ENCODE data around the gene LRMDA.

Gene LRMDA

GRCh38 chr10:75645704-75646103, 214.3 kb downstream of the LRMDA start:
- no peak overlapping the region for H3K4me3 ChIP-seq (ENCODE audit: low read depth, low read length)
- peaks cover 14% of the 10 kb centered on the region for H3K4me1 ChIP-seq (ENCODE audit: control insufficient read depth, insufficient read depth, low read length)
- H3K27ac ChIP-seq (ENCODE audit: extremely low read depth, low read depth, low read length), result no peak overlapping the region
- H3K9me3 ChIP-seq (ENCODE audit: control insufficient read depth, insufficient read depth, low read depth, low read length), result no peaks in the 10 kb centered on the region
- H3K36me3 ChIP-seq (ENCODE audit: control insufficient read depth in 2 of 2, insufficient read depth in 1 of 2, low read length in 2 of 2), result no peaks in the 10 kb centered on the region
- TF ChIP-seq ATF2 (tag by site-specific recombination; IDR thresholded peaks at IDR 0.05; ENCODE audit: low read depth) (no peak), ZNF561 (tag by site-specific recombination; IDR thresholded peaks at IDR 0.05; ENCODE audit: borderline replicate concordance) (no peak), ZNF600 (tag by site-specific recombination; IDR thresholded peaks at IDR 0.05) (no peak), ZNF302 (tag by site-specific recombination; IDR thresholded peaks at IDR 0.05; ENCODE audit: low read depth) (no peak), SCRT1 (tag by site-specific recombination; IDR thresholded peaks at IDR 0.05; ENCODE audit: borderline replicate concordance) (no peak), PRDM1 (tag by site-specific recombination; IDR thresholded peaks at IDR 0.05) (peak; percentile 66; the same call in 1 of the 2 replicates), ZNF366 (tag by site-specific recombination; conservative IDR thresholded peaks at IDR 0.05) (peak; percentile 65; the same call in 1 of the 2 replicates), PRDM10 (tag by site-specific recombination; IDR thresholded peaks at IDR 0.05) (peak; percentile 78), ZNF596 (tag by site-specific recombination; IDR thresholded peaks at IDR 0.05) (no peak)
- ChIA-PET POLR2A (no interaction called here), CTCF (interaction anchor here (1.5 kb wide), 1 partner anchor 250 kb away, joined by 6 read pairs; no protein-coding TSS in a partner anchor)

GRCh38 chr10:75646218-75646915, 214.9 kb downstream of the LRMDA start:
- Histone ChIP-seq H3K36me3 (ENCODE audit: control insufficient read depth in 2 of 2, insufficient read depth in 1 of 2, low read length in 2 of 2) (no peaks in the 10 kb centered on the region), H3K9me3 (ENCODE audit: control insufficient read depth, insufficient read depth, low read depth, low read length) (no peaks in the 10 kb centered on the region), H3K4me1 (ENCODE audit: control insufficient read depth, insufficient read depth, low read length) (peaks cover 14% of the 10 kb centered on the region), H3K4me3 (ENCODE audit: low read depth, low read length) (no peak overlapping the region), H3K27ac (ENCODE audit: extremely low read depth, low read depth, low read length) (no peak overlapping the region)
- TF ChIP-seq PRDM10 (tag by site-specific recombination; IDR thresholded peaks at IDR 0.05) (no peak), ZNF394 (tag by site-specific recombination; IDR thresholded peaks at IDR 0.05; ENCODE audit: borderline replicate concordance) (no peak), ZNF23 (tag by site-specific recombination; IDR thresholded peaks at IDR 0.05; ENCODE audit: borderline replicate concordance) (no peak), GLIS1 (tag by site-specific recombination; IDR thresholded peaks at IDR 0.05) (no peak), KLF16 (tag by site-specific recombination; IDR thresholded peaks at IDR 0.05) (no peak), ZNF132 (tag by site-specific recombination; IDR thresholded peaks at IDR 0.05; ENCODE audit: borderline replicate concordance) (no peak), ZNF629 (tag by site-specific recombination; IDR thresholded peaks at IDR 0.05) (no peak), ZNF398 (tag by site-specific recombination; IDR thresholded peaks at IDR 0.05) (no peak), ZNF175 (tag by site-specific recombination; IDR thresholded peaks at IDR 0.05) (no peak), ZNF560 (tag by site-specific recombination; IDR thresholded peaks at IDR 0.05; ENCODE audit: borderline replicate concordance) (no peak), ZFHX2 (tag by site-specific recombination; conservative IDR thresholded peaks at IDR 0.05) (no peak), ZNF580 (tag by site-specific recombination; IDR thresholded peaks at IDR 0.05) (no peak), TRIM28 (IDR thresholded peaks at IDR 0.05; ENCODE audit: borderline replicate concordance, low read length) (no peak)
- ChIA-PET CTCF (no interaction called here), POLR2A (no interaction called here)
